ENCODE results near the gene GET4.

DNA sequence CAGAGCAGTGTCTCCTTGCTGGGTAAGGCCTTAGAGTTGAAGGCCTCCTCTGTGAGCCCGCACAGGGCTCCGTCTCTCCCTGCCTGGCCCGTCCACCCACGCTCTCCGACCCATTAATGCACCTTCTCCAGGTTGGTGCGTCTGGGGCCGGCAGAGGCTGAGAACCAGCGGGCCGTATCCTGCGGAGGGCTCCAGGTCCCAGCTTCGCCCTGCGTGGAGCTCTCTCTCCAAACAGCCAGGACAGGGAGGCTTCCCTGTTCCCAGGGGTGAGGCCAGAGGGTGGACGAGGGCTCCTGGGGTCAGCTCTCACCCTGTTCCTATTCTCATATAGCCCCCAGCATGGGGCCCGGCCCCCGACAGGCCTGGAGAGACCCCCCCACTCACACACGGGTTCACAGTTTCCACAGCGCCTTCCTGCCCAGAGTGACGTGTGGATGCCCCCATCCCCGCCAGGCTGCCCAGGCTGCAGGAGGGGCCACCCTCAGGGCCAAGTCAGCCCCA, 34.6 kb downstream of the GET4 start:
- TF ChIP-seq, protein P1, sequence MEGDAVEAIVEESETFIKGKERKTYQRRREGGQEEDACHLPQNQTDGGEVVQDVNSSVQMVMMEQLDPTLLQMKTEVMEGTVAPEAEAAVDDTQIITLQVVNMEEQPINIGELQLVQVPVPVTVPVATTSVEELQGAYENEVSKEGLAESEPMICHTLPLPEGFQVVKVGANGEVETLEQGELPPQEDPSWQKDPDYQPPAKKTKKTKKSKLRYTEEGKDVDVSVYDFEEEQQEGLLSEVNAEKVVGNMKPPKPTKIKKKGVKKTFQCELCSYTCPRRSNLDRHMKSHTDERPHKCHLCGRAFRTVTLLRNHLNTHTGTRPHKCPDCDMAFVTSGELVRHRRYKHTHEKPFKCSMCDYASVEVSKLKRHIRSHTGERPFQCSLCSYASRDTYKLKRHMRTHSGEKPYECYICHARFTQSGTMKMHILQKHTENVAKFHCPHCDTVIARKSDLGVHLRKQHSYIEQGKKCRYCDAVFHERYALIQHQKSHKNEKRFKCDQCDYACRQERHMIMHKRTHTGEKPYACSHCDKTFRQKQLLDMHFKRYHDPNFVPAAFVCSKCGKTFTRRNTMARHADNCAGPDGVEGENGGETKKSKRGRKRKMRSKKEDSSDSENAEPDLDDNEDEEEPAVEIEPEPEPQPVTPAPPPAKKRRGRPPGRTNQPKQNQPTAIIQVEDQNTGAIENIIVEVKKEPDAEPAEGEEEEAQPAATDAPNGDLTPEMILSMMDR (conservative IDR thresholded peaks at IDR 0.05 in 1 of 2, IDR thresholded peaks at IDR 0.05 in 1 of 2; ENCODE audit: extremely low read depth in 1 of 2, insufficient read depth in 1 of 2, low read depth in 1 of 2, low read length in 2 of 2), result no peak
- no peak for TF ChIP-seq EZH2 (IDR thresholded peaks at IDR 0.05; ENCODE audit: borderline replicate concordance, low read length)
